ENCODE measurements around the gene SCARB1. TPM values are rescaled to one million over a fixed set of nuclear protein-coding genes. Genes with fewer than 3 reads are reported as not detected.
A peak's percentile ranks its signal among the peaks of the same experiment; 100 is the strongest.

SCARB1 gene
- total and polyA plus RNA-seq, 2 of the 13 experiments (the other 11 are each of a cell fraction or from before 2014, with no cell fraction given): 63.4 to 160 TPM

- TF ChIP-seq ZNF329 (CRISPR knock-in tag; IDR thresholded peaks at IDR 0.05; ENCODE audit: low read depth): no peak
- no peak for TF ChIP-seq MBD4 (IDR thresholded peaks at IDR 0.05; ENCODE audit: borderline replicate concordance, low read length)
- TF ChIP-seq NRL (CRISPR knock-in tag; IDR thresholded peaks at IDR 0.05; ENCODE audit: borderline replicate concordance): no peak
- TF ChIP-seq ZNF230 (CRISPR knock-in tag; IDR thresholded peaks at IDR 0.05): no peak; the same call in 1 of the 2 replicates
- peak; percentile 94 for TF ChIP-seq ESRRA (CRISPR knock-in tag; IDR thresholded peaks at IDR 0.05; ENCODE audit: low read depth)
- peak; percentile 78 for TF ChIP-seq FOXA3 (CRISPR knock-in tag; IDR thresholded peaks at IDR 0.05)
- no peak for TF ChIP-seq ZNF672 (CRISPR knock-in tag; IDR thresholded peaks at IDR 0.05)
- TF ChIP-seq EEA1 (CRISPR knock-in tag; IDR thresholded peaks at IDR 0.05; ENCODE audit: borderline replicate concordance): no peak
- TF ChIP-seq KDM1A (CRISPR knock-in tag; IDR thresholded peaks at IDR 0.05): peak; percentile 55; the same call in 1 of the 2 replicates
- no peak for TF ChIP-seq SYNCRIP (IDR thresholded peaks at IDR 0.05; ENCODE audit: insufficient read depth, low read depth, low read length)
- TF ChIP-seq BCL3 (CRISPR knock-in tag; IDR thresholded peaks at IDR 0.05): no peak; the same call in 1 of the 2 replicates
- TF ChIP-seq ARNT (IDR thresholded peaks at IDR 0.05): no peak
- no peak for TF ChIP-seq ZNF354B (CRISPR knock-in tag; IDR thresholded peaks at IDR 0.05)
- no peak; the same call in 1 of the 2 replicates for TF ChIP-seq ZC3H13 (CRISPR knock-in tag; IDR thresholded peaks at IDR 0.05)
- TF ChIP-seq TMF1 (CRISPR knock-in tag; IDR thresholded peaks at IDR 0.05; ENCODE audit: low read depth): no peak
- peak; percentile 51; the same call in 1 of the 2 replicates for TF ChIP-seq JUN (CRISPR knock-in tag; IDR thresholded peaks at IDR 0.05)
- TF ChIP-seq ZNF441 (CRISPR knock-in tag; IDR thresholded peaks at IDR 0.05; ENCODE audit: borderline replicate concordance): no peak
- 0 out of 2 replicates have a peak, but pooled peaks have one; percentile 41 for TF ChIP-seq MTERF4 (CRISPR knock-in tag; IDR thresholded peaks at IDR 0.05)
- no peak for TF ChIP-seq ZNF282 (IDR thresholded peaks at IDR 0.05; ENCODE audit: partially characterized antibody)
- no peak for TF ChIP-seq ZNF17 (CRISPR knock-in tag; IDR thresholded peaks at IDR 0.05)
- peak; percentile 33; the same call in 1 of the 2 replicates for TF ChIP-seq GFI1 (CRISPR knock-in tag; IDR thresholded peaks at IDR 0.05; ENCODE audit: borderline replicate concordance)
- TF ChIP-seq FOSL2 (CRISPR knock-in tag; IDR thresholded peaks at IDR 0.05): peak; percentile 79
- TF ChIP-seq ZNF446 (CRISPR knock-in tag; IDR thresholded peaks at IDR 0.05): no peak
- TF ChIP-seq CENPX (CRISPR knock-in tag; IDR thresholded peaks at IDR 0.05): no peak
- TF ChIP-seq HMGXB4 (CRISPR knock-in tag; IDR thresholded peaks at IDR 0.05; ENCODE audit: borderline replicate concordance in 1 of 2, low read depth in 1 of 2): peak in 1 of 2 experiments; percentile 44; a peak in 1 of 4 replicates
- TF ChIP-seq ZNF780A (CRISPR knock-in tag; IDR thresholded peaks at IDR 0.05): no peak
- TF ChIP-seq HNRNPH1 (optimal IDR thresholded peaks at IDR 0.05; ENCODE audit: low read depth, low read length): no peak
- peak; percentile 81; the same call in 1 of the 2 replicates for TF ChIP-seq HMG20A (CRISPR knock-in tag; IDR thresholded peaks at IDR 0.05; ENCODE audit: borderline replicate concordance)
- TF ChIP-seq TAF15 (IDR thresholded peaks at IDR 0.05; ENCODE audit: low read depth, low read length, poor library complexity, severe bottlenecking): no peak
These were observed 11.3 kb downstream of the SCARB1 start (continued) for GRCh38 chr12:124852329-124852831.
